ENCODE data around the gene ZNF71. TPM values are rescaled to one million over a fixed set of nuclear protein-coding genes. Genes with fewer than 3 reads are reported as not detected.

Gene ZNF71
- total and polyA plus RNA-seq, 2 donors (not counting 3 experiments of a cell fraction or from before 2014, with no cell fraction given): 9.7 to 10.1 TPM

DNA sequence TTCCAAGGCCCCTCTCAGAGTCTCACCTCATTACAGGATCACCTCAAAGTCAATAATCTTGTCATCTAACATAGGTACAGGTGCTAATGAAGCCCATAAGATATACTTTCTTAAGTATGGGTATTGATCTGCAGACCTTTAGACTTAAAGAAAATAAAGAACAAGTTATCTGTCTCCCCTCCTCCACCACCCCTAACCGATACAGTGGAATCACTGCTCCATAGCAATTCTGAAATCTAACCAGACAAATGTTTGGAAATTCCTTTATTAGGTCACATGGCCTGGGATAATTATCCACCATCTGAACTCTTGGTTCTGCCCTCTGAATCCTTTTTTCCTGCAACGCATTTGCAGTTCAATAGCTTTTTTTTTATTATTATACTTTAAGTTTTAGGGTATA lies 32.3 kb upstream of the ZNF71 start:
- intact Hi-C loops (cut with micrococcal nuclease): loop anchor here (10.0 kb wide), 1 partner anchor 158 kb away; the partner anchor contains the start of gene ZNF583
- TF ChIP-seq, protein P1, sequence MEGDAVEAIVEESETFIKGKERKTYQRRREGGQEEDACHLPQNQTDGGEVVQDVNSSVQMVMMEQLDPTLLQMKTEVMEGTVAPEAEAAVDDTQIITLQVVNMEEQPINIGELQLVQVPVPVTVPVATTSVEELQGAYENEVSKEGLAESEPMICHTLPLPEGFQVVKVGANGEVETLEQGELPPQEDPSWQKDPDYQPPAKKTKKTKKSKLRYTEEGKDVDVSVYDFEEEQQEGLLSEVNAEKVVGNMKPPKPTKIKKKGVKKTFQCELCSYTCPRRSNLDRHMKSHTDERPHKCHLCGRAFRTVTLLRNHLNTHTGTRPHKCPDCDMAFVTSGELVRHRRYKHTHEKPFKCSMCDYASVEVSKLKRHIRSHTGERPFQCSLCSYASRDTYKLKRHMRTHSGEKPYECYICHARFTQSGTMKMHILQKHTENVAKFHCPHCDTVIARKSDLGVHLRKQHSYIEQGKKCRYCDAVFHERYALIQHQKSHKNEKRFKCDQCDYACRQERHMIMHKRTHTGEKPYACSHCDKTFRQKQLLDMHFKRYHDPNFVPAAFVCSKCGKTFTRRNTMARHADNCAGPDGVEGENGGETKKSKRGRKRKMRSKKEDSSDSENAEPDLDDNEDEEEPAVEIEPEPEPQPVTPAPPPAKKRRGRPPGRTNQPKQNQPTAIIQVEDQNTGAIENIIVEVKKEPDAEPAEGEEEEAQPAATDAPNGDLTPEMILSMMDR (IDR thresholded peaks at IDR 0.05; ENCODE audit: extremely low read depth in 1 of 2, insufficient read depth in 1 of 2, low read depth in 1 of 2, low read length in 2 of 2): no peak
- no peak for TF ChIP-seq POLR2A (IDR thresholded peaks at IDR 0.05; ENCODE audit: low read depth, low read length)
- TF ChIP-seq FOS (IDR thresholded peaks at IDR 0.05; ENCODE audit: borderline replicate concordance, insufficient read depth, low read length): no peak
- TF ChIP-seq, protein P2, sequence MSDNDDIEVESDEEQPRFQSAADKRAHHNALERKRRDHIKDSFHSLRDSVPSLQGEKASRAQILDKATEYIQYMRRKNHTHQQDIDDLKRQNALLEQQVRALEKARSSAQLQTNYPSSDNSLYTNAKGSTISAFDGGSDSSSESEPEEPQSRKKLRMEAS (IDR thresholded peaks at IDR 0.05; ENCODE audit: insufficient read depth, insufficient read length): no peak
- no peak for TF ChIP-seq JUN (IDR thresholded peaks at IDR 0.05; ENCODE audit: borderline replicate concordance, insufficient read depth, insufficient read length, low read depth)
- no peak for TF ChIP-seq GATA2 (IDR thresholded peaks at IDR 0.05; ENCODE audit: insufficient read depth, insufficient read length, low read depth, low read length)
- no peak for TF ChIP-seq MYC (IDR thresholded peaks at IDR 0.05; ENCODE audit: low read depth, low read length)
- no peak for TF ChIP-seq POLR2AphosphoS5 (IDR thresholded peaks at IDR 0.05; ENCODE audit: insufficient read depth, low read depth, low read length)
- TF ChIP-seq EZH2 (IDR thresholded peaks at IDR 0.05; ENCODE audit: borderline replicate concordance, low read depth, low read length, severe bottlenecking): no peak
- DNase-seq (ENCODE audit: low read depth, low spot score) (no peak), FAIRE-seq (no peak)
- POLR2A ChIA-PET: no interaction called here
- Histone ChIP-seq H2AFZ (ENCODE audit: low read depth, low read length) (no peak overlapping the region), H4K20me1 (replicated peaks; ENCODE audit: control insufficient read depth, extremely low read depth, insufficient read depth, low read length) (no peaks in the 10 kb centered on the region), H3K4me1 (ENCODE audit: control insufficient read depth, extremely low read depth, insufficient read depth, low read length) (peaks cover under 1% of the 10 kb centered on the region), H3K27ac (ENCODE audit: insufficient read depth, low read depth, low read length) (no peak overlapping the region), H3K79me2 (ENCODE audit: control insufficient read depth, insufficient read depth, low read length) (no peaks in the 10 kb centered on the region), H3K27me3 (ENCODE audit: control insufficient read depth in 2 of 2, insufficient read depth in 2 of 2, low read length in 2 of 2) (no peaks in the 10 kb centered on the region), H3K9me3 (replicated peaks; ENCODE audit: control insufficient read depth, insufficient read depth, low read length) (no peaks in the 10 kb centered on the region), H3K9me1 (replicated peaks; ENCODE audit: control insufficient read depth, extremely low read depth, insufficient read depth, low read length) (no peaks in the 10 kb centered on the region), H3K9ac (replicated peaks; ENCODE audit: extremely low read depth, insufficient read depth, low read length) (no peak overlapping the region), H3K4me2 (ENCODE audit: insufficient read depth, low read length) (no peak overlapping the region), H3K4me3 (replicated peaks in 1 of 3; ENCODE audit: insufficient read depth in 1 of 3, low read depth in 1 of 3, low read length in 3 of 3) (no peak overlapping the region), H3K36me3 (ENCODE audit: control insufficient read depth in 2 of 2, extremely low read depth in 1 of 2, insufficient read depth in 2 of 2, low read length in 2 of 2) (no peaks in the 10 kb centered on the region)
- CTCF ChIA-PET: no interaction called here
- dilution Hi-C loops (cut with MboI; ENCODE audit: extremely low pct_ligation_motif_present, low sequenced_read_pairs): no loop called here
- BruUV-seq (replicated peaks): no TSS peak
